Coronary artery (tissue), 2 donors: ENCODE measurements around the gene ST6GALNAC1.

ENCODE experiments used
- DNase-seq: peaks from one replicate; pipeline ENCODE4 v3.0.0-alpha.2; 2017; ENCODE audit warnings: low spot score
- H3K27ac ChIP-seq, 2 donors: fragments of 200-600 bp; sonication (generic); one replicate each; pipeline ENCODE4 v1.5.1; 2016 to 2019
- H3K4me3 ChIP-seq: fragments of 200-600 bp; sonication (generic); 2 replicates; pipeline ENCODE4 v1.5.1; 2016; ENCODE audit warnings: mild to moderate bottlenecking, moderate library complexity
- TF ChIP-seq, protein P1 (sequence below): fragments of 200-600 bp; sonication (generic); IDR thresholded peaks from one replicate; pipeline ENCODE4 v1.5.1; 2019; ENCODE audit warnings: antibody characterized with exemption

ST6GALNAC1 gene

GRCh38 chr17:76687298-76688164 is 44.0 kb upstream of the ST6GALNAC1 start:
- DNase-seq, result no peak
- Histone ChIP-seq H3K27ac (peak overlapping the region; percentile 95 to 98), H3K4me3 (peak overlapping the region; percentile 52)
- TF ChIP-seq, protein P1, sequence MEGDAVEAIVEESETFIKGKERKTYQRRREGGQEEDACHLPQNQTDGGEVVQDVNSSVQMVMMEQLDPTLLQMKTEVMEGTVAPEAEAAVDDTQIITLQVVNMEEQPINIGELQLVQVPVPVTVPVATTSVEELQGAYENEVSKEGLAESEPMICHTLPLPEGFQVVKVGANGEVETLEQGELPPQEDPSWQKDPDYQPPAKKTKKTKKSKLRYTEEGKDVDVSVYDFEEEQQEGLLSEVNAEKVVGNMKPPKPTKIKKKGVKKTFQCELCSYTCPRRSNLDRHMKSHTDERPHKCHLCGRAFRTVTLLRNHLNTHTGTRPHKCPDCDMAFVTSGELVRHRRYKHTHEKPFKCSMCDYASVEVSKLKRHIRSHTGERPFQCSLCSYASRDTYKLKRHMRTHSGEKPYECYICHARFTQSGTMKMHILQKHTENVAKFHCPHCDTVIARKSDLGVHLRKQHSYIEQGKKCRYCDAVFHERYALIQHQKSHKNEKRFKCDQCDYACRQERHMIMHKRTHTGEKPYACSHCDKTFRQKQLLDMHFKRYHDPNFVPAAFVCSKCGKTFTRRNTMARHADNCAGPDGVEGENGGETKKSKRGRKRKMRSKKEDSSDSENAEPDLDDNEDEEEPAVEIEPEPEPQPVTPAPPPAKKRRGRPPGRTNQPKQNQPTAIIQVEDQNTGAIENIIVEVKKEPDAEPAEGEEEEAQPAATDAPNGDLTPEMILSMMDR, result no peak

DNA sequence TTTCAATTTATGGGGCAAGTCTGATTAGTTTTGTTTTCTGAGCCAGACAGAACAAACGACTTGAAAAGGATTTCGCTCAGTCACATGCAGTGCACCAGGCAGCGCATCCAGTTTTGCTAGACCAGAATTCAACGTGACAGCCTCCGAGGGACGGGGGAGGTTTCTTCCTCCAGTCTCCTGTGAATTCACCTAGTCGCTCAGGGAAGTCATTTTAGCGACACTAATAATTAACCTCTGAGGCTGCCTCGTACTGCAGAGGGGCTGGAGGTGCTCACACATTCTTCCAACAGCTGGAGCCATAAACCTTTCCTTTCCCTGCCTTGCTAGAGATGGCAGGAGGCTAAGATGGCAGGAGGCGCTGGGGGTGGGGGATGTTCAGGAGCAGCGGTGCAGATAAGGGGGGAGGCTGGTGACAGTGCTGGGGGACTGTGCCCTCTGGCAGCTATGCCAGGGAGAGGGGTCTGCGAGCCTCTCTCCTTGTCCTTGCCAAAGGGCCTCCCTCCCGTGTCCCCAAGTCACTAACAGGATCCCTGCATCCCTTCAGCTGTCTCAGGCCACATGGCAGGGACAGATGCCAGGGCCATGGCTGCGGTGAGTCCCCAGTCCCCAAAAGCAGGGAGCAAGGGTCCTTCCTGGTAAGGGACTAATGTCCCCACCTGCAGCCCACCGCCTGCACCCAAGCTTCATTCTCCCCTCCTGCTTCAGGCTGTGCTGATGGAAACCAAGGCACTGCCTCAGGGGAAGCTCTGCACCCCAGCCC is 43.2 kb upstream of the ST6GALNAC1 start:
- TF ChIP-seq, protein P1, result no peak
- Histone ChIP-seq H3K4me3 (peak overlapping the region; percentile 52), H3K27ac (peak overlapping the region; percentile 95 to 98)
- DNase-seq, result no peak

DNA sequence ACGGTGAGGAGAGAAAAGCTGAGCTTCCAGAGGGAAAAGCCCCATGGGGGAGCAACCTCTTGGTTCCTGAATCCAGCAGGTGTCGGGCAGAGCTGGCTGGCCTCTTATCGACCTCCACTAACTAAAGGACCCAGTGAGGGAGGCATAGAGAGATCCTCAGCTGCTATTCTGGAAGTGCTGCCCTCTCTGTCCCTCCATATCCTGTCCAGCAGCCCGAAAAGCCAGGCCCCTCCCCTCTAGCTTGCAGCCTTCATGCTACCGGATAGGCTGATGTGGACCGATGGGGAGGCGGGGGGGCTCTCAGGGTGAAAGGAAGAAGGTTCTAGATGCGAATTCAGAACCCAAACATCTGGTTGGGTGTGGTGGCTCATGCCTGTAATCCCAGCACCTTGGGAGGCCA is 42.3 kb upstream of the ST6GALNAC1 start:
- Histone ChIP-seq H3K27ac (peak overlapping the region in 1 of 2 donors; percentile 98), H3K4me3 (no peak overlapping the region)
- DNase-seq, result no peak
- TF ChIP-seq, protein P1, result no peak

GRCh38 chr17:76685366-76685765 is 41.8 kb upstream of the ST6GALNAC1 start:
- H3K27ac ChIP-seq, result peak overlapping the region in 1 of 2 donors; percentile 98
- TF ChIP-seq, protein P1, result no peak

GRCh38 chr17:76684756-76685155 is 41.2 kb upstream of the ST6GALNAC1 start:
- TF ChIP-seq, protein P1, result no peak
- H3K4me3 ChIP-seq, result no peak overlapping the region
- H3K27ac ChIP-seq, result peak overlapping the region in 1 of 2 donors; percentile 98
- no peak for DNase-seq

More at GRCh38 chr17:76685366-76685765, 41.8 kb upstream of the ST6GALNAC1 start:
- no peak overlapping the region for H3K4me3 ChIP-seq
- DNase-seq, result no peak

GRCh38 chr17:76683921-76684745 is 40.6 kb upstream of the ST6GALNAC1 start:
- Histone ChIP-seq H3K27ac (peak overlapping the region in 1 of 2 donors; percentile 98), H3K4me3 (no peak overlapping the region)
- TF ChIP-seq, protein P1, result no peak
- no peak for DNase-seq
